ENCODE data around the gene SEC14L2. TPM values are rescaled to one million over a fixed set of nuclear protein-coding genes. Genes with fewer than 3 reads are reported as not detected.

Gene SEC14L2
- 10 to 100 TPM in 3 of 5 donors, 1 to 10 TPM in 2; 8.0 to 12.0 (median 10.7) TPM for polyA plus RNA-seq (ENCODE audit: insufficient read depth in 1 of 5, insufficient read length in 5 of 5, low replicate concordance in 1 of 5)
- long read RNA-seq, donor 1 = 0 reads
- long read RNA-seq, donor 2, full-length matches to known transcripts = 2 of 2 reads
- long read RNA-seq, donor 2, partial matches to known transcripts = 0 of 2 reads
- long read RNA-seq, donor 2, other reads (novel, unspliced or antisense) = 0 of 2 reads
- long read RNA-seq, donor 3, full-length matches to known transcripts = 2 of 2 reads
- long read RNA-seq, donor 3, partial matches to known transcripts = 0 of 2 reads
- long read RNA-seq, donor 3, other reads (novel, unspliced or antisense) = 0 of 2 reads
- long read RNA-seq, donor 4, full-length matches to known transcripts = 2 of 2 reads
- long read RNA-seq, donor 4, partial matches to known transcripts = 0 of 2 reads
- long read RNA-seq, donor 4, other reads (novel, unspliced or antisense) = 0 of 2 reads
- long read RNA-seq, donor 5 = 0 reads
- long read RNA-seq, donor 6, full-length matches to known transcripts = 1 of 1 reads
- long read RNA-seq, donor 6, partial matches to known transcripts = 0 of 1 reads
- long read RNA-seq, donor 6, other reads (novel, unspliced or antisense) = 0 of 1 reads
- long read RNA-seq, donor 7, full-length matches to known transcripts = 2 of 2 reads
- long read RNA-seq, donor 7, partial matches to known transcripts = 0 of 2 reads
- long read RNA-seq, donor 7, other reads (novel, unspliced or antisense) = 0 of 2 reads
- long read RNA-seq, donor 8 = 0 reads

DNA sequence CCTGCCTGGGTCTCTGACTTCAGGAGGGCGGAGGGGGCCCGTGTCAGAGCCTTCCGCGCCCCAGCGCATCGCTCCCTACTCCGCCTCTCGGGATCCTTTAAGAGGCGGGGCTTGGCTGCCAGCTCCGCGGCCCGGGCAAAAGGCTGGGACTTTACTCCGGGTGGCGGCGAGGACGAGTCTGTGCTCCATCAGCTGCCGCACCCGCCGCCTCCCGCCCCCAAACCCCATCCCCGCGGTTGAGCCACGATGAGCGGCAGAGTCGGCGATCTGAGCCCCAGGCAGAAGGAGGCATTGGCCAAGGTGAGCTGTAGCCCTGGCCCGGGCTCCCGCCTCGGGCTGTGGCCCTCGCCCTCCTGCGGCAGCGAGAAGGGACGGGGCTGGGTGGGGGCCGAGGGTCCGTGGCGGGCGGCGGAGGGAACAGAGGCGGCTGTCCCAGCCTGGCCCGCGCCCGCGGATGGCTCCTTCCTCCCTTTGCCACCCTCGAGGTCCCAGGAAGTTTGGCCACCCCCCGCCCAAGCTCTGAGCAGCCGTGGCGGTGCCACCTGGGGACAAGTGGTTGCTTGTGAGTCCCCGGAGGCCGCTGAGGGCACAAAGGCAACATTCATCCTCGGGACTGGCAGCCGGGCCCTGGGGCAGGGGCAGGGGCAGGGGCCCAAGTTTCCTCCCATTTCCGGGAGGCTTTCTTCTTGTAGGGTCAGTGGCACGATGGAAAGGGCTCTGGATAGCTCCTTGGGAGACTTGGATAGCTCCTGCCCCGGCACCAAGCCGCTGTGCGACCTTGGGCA, at the start of gene SEC14L2:
Gene SEC14L2, plus strand, starts transcription at position 148 of the 785 bp plus-strand sequence. Its CDS starts 99 bp downstream, at position 247.
- peak; percentile 49 to 54 for DNase-seq

DNA sequence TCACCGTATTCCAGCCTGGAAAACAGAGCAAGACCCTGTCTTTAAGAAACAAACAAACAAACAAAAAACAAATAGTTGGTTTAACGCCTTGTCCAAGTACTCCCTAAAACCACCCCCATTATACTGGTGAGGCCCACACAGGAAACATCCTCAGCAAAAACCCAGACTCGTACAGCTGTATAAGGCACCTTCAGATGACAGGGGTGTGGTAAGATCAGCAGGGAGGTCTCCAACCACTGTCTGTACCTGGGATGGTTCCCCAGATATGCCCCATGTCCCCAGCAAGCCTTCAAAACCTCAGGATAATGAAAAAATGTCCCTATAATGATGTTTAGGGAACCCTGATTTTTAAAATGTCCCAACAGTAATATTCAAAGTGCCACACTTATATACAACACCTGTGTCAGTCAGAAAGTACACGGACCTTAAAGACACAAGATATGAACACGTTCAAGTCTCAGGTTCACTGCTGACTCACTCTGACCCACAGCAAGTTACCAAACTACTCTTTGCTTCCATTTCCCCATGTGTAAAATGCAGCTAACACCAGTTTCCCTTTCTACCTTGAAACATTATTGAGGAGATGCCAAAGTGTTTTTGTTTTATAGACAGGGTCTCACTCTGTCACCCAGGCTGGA, 49.4 kb upstream of the SEC14L2 start:
- no peak for DNase-seq

DNA sequence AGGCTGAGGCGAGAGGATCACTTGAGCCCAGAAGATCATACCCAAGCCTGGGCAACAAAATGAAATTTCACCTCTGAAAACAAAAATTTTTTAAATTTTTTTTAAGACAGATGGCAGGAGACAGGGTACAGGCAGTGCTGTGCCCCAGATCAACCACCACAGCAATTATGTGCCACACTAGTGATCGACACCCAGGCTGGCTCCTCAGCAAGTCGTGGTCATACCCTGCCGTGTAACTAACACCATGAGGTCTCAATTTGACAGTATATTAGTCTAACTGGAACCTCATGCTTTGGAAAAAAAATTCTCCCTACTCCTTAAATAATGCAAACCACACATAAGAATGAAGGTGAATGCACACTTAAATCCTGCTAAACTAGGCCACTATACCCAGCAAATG, 48.4 kb upstream of the SEC14L2 start:
- no peak for DNase-seq

DNA sequence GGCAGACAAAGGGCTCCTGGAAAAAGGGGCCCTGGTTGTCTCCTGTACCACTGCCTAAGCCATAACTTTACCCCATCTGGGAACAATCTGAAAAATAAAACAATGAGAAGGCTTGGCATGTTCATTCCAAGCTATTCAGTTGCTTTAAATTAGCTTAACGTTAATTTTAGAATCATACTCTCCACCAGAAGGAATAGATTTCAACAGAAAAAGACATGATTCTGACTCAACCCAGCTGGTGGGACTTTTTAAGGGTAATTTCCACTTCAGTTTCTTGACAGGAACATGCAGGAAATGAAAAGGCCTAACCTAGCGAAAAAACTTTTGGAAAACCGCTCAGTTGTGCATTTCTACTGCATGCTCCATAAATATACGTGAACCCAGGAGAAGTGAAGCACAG, 48.0 kb upstream of the SEC14L2 start:
- DNase-seq = peak; percentile 73 to 79

DNA sequence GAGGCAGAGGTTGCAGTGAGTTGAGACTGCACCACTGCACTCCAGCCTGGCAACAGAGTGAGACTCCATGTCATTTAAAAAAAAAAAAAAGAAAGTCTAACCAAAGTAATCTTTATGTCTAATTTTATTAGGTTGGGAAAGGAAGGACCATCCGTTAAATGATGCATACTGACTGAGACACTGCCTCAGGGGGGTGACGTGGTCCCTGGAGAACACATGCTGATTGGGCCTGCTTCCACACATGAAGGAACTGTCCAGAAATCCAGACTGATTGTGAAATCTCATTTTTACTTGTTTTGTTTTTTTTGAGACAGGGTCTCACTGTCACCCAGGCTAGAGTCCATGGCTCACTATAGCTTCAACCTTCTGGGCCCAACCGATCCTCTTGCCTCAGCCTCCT, 45.6 kb upstream of the SEC14L2 start:
- no peak for DNase-seq

DNA sequence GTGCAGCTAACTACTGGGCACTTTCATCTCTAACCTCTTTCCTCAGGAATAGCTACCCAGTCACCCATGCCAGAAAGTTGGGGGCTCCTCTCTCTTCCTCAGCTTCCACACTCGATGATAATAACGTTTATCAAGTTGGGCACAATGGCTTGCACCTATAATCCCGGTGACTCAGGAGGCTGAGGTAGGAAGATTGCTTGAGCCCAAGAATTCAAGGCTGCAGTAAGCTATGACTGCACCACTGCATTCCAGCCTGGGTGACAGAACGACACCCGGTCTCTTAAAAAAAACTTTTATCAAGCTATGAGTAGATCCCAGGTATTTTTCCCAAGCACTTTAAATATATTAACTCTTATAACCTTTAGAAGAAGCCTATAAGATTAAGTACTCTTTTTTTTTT, 42.2 kb upstream of the SEC14L2 start:
- no peak for DNase-seq

DNA sequence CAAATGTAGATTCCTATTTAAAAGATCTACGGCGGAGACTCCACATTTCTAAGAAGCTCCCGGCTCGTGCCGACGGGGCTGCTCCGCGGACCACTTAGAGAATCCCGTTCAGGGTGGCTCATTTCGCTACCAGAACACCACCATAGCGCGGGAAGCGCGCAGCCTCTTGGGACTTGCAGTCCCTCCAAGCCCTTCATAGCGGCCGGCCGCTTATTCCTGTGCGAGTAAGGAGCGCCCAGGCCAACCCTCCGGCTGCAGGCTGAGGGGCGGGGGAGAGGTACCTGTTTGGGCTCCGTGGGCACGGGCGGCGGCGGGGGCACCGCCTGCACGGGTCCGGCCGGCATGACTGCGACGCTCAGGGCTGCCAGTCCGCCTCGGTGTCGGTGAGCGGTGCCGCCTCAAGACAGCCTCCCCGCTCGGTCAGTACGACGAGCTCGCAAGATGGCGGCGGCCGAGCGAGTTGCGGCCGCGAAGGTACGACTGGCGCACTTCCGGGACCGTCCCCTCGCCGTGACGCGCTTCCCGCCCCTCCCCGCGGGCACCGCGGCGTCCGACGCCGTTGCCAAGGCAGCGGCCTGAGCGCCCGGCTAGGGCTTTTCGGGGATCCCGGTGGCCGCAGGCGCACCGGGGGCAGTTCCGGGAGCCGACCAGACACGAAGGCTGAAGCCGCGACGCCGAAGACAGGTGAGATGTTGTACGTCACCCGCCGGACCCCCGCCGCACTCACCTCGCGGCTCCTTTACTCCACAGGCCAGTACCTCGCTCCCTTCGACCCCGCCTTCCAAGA, 40.2 kb upstream of the SEC14L2 start, which contains the start of the genes CCDC157 and SF3A1:
Gene CCDC157, plus strand, starts transcription at position 559 of the 787 bp plus-strand sequence. CDS start 8,994 bp downstream, outside the sequence.
Gene SF3A1, minus strand, starts transcription at position 446 of the 787 bp plus-strand sequence. Its CDS starts 102 bp downstream, at position 344.
- peak; percentile 93 to 94 for DNase-seq

DNA sequence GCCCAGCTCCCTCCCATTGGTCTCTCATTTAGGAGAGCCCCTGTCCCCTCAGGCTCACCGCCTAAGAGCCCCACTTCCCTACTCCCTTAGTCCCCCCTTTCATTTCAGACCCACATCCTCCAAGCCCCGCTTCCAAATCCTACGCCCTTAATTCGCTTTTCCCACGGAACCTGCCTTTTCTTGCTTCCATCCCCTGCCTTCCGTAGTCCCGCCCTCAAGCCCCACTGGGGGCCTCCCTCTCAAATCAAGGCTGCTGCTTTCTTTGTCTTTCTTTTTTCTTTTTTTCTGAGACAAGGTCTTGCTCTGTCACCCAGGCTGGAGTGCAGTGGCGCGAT, 39.6 kb upstream of the SEC14L2 start:
- no peak for DNase-seq

DNA sequence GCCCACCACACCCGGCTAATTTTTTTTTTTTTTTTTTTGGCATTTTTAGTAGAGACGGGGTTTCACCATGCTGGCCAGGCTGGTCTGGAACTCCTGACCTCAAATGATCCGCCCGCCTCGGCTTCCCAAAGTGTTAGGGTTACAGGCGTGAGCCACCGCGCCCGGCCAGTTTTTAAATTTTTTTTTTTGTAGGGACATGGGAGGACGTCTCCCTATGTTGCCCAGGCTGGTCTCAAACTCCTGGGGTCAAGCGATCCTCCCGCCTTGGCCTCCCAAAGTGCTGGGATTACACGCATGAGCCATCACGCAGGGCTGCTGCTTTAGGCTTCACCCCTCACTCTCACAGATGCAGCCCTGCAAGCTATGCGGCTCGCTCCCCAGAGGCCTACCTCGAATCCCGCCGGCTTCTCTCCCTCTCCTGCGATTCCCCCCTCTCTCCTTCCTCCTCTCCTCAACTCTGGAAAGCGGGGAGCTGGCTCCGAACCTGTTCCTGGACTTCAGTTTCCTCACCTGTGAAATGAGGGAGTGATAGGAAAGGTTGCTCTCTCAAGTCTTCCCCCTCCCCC, 39.1 kb upstream of the SEC14L2 start:
- no peak for DNase-seq

DNA sequence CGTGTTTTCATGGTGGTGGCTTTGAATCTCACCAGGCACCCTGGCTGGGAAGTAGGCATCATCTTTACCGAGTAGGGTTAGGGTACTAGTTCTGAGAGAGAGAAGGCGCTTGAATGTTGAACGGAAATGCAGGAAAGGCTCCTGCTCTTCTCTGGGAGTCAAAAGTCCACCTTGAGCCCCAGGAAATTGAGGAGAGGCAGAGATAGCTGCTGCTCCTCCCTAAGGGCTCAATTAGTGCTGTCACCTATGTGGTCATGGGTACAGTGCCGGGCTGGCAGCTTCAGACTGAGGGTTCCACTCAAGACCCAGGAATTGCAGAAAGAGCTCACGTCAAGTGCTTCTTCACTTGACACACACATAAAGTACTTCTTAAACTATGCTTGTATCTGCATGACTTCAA, 38.3 kb upstream of the SEC14L2 start:
- DNase-seq = no peak

DNA sequence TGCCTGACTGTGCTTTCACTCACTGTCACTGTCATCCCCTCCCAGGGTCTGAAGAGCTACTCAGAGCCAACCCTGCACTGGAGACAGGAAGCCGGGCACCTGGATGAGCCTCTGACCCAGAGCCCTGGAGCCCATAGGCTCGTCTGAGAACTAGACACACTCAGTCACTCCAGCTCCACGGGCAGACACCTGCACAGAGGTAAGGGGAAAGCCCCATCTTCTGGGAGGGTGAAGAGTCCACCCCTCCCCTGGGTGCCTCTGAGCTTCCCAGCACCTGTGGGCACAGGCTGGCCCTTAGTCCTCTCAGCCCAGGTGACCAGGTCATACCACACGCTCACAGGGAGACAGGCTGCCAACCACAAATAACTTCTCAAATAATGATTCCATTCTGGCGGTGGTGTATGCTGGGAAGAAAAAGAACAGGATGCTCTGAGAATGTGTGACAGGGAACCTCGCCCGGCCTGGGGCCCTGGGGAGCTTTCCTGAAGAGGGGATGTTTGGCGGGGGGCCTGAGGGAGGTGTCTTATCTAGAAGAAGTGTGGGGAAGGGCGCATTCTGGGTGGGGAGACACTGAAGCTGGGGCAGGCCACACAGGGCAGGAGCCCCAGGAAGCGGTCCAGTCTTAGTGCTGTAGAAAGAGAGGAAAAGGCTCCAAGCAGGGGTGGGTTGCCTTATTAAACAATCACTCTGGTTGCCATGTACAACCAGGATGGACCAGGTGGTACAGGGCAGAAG, 34.7 kb upstream of the SEC14L2 start:
- no peak for DNase-seq

DNA sequence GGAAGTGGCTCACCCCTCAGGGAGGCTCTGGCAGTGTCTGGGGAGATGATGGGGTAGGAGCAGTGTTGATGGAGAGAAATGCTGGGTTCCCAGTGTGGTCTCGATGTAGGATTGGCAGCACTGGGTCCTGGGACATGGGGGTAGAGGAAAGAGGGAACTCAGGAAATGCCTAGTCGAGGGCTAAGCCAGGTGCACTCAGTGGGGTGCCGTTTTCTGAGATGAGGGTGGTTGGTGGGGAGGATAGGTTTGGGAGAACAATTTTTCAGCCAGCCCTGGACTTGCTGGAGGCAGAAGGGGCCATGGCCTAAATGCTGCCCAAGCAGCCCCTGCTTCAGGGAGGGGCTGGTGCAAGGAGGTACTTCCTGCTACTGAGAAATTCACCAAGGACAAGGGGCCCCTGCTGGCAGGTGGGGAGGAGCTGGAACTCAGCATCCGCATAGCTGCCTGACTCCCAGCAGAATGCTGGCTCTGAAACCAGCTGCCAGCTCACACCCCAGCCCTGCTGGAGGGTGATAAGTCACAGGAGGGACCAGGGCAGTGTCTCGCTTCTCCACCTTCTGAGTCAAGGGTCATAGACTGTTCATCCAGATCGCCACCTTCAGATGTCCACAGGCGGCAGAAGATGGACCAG, 34.1 kb upstream of the SEC14L2 start:
- no peak for DNase-seq

DNA sequence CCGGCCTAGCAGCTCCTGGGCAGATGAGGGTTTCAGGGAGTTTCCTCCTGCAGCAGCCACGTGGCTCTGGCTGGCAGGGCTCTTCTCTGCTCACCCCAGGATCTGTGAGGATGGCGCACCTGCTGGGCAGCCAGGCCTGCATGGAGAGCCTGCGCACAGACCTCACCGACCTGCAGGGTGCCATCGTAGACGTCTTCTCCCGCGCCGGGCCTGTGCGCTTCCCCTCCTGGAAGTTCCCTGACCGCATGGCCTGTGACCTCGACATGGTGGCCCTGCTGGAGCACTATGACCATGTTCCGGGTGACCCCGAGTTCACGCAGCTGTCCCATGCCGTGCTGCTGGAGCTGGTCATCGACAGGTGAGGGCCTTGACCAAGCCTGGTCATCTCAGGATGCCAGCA, 30.9 kb upstream of the SEC14L2 start:
- DNase-seq = no peak

DNA sequence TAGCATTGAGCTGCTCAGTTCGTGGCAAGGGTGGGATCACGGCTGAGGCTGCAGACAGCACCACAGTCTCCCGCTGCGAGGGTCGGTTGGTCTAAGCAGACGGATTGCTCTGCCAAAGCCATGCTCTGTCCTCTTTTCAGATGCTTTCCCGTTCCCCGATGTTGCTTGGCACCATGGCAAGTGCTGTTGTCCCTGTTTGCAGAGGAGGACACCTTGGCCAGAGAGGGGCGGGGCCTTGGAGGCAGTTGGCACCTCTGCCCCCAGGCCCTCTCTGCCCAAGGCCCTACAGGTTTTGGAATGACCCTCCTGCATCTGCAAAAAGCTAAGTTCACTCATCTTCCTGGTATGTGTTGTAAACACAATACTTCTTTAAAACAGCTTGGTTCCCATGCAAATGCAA, 28.4 kb upstream of the SEC14L2 start:
- DNase-seq = no peak

DNA sequence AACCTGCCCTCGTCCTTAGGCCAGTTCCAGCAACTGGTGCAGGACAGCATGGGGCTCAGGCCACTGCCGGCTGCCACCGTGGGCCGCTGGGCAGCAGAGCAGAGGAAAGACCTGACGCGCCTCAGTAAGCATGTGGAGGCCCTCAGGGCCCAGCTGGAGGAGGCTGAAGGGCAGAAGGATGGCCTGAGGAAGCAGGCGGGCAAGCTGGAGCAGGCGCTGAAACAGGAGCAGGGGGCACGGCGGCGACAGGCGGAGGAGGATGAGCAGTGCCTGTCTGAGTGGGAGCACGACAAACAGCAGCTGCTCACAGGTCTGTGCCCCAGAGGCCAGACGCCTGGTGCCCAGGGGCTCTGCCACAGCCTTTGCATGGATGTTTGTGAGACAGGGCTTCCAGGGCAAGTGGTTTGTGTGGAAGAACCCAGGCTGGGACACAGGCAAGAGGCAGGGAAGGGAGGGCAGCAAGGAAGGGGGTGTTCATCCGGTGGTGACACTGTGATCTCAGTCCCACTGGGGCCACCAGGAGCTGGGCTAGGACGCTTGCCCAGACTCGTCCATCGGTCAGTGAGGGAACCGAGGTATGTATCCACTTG, 26.1 kb upstream of the SEC14L2 start:
- no peak for DNase-seq

DNA sequence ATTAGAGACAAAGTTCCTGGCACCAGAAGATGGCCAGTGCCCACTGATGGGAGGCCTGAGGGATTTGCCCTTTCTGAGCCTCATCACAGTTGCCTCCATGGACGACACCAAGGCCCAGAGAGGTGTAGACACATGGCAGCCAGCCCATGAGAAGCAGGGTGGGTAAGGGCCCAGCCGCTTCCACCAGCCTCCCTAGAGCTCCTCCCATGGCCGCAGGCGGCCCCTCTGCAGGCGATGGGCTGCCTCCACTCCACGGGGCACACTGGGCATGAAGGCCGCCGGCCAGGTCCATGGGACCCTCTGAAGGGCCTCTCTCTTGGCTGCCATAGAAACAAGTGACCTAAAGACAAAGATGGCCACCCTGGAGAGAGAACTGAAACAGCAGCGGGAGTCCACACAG, 25.5 kb upstream of the SEC14L2 start:
- DNase-seq = no peak

DNA sequence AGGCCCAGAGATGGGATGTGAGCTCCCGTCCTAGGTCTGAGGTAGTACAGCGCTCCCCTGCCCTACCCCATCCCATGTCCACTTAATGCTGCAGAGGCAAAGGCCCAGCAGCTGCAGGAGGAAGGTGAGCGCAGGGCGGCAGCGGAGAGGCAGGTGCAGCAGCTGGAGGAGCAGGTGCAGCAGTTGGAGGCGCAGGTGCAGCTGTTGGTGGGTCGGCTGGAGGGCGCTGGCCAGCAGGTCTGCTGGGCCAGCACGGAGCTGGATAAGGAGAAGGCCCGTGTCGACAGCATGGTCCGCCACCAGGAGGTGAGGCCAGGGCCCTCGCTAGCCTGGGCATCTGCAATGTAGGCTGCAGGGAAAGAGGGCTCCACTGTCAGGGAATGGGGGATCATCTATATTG, 24.8 kb upstream of the SEC14L2 start:
- DNase-seq = no peak

DNA sequence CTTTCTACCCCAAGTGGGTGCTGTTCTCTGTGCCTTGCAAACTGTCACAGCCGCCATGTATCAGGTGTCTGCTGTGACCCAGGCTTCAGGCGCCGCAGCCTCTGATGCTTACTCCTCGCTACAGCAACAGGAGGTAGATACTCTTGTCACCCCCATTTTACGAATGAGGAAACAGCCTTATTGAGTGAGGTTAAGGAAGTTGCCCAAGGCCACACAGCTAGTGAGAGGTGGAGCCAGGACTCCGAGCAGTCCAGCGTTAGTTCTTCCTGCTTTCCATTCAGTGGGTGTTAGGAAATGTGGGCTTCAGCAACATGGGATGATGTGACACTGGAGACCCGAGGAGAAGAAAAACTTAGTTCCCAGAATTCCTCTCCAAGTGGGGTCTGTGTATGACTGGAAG, 23.9 kb upstream of the SEC14L2 start:
- no peak for DNase-seq

All from right lung (tissue), 10 donors.